GM18505 (cell line): ENCODE measurements around the gene QARS1.

Experiments used
- ATAC-seq: cut with Tn5 transposase; IDR thresholded peaks from one replicate; pipeline ENCODE4 v1.9.1; 2021; ENCODE audit not compliant: unreplicated experiment
- POLR2A ChIP-seq: IDR thresholded peaks from 4 replicates; pipeline ENCODE4 v1.6.1; 2011; ENCODE audit warnings: borderline replicate concordance; ENCODE audit not compliant: insufficient read depth, insufficient read length; ENCODE audit errors: extremely low read depth

Gene QARS1

DNA sequence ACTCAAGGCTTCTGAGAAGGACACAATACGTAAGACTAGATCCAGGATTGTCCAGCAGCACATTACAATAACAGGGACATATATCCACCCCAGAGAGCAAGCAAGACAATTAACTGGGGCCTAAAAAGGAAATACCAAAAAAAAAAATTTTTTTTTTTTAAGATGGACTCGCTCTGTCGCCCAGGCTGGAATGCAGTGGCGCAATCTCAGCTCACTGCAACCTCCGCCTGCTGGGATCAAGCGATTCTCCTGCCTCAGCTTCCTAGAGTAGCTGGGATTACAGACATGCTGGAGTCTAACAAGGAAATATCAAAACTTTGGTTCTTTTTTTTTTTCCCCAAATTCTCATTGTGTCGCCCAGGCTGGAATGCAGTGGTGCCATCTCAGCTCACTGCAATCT, 46.5 kb downstream of the QARS1 start:
- no peak for ATAC-seq
- no peak for TF ChIP-seq POLR2A

DNA sequence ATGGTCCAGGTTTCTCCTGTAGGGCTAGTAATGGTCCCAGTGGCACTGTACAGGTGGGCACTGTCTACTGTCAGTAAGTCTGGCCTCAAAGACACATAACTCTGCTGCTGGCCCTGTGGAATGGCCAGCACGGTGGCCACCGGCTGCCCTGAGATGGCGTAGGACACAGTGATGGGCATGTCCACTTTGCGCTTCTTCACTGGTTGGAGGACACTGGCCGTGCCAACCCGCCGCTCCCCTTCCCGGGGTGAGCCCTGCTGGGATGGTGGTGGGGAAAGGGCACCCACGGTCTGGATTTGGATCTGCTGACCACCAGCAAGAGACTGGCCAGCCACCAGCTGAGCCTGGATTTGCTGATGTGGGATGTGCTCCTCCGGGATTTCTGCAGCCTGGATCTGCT, 47.3 kb downstream of the QARS1 start:
- no peak for TF ChIP-seq POLR2A
- no peak for ATAC-seq

DNA sequence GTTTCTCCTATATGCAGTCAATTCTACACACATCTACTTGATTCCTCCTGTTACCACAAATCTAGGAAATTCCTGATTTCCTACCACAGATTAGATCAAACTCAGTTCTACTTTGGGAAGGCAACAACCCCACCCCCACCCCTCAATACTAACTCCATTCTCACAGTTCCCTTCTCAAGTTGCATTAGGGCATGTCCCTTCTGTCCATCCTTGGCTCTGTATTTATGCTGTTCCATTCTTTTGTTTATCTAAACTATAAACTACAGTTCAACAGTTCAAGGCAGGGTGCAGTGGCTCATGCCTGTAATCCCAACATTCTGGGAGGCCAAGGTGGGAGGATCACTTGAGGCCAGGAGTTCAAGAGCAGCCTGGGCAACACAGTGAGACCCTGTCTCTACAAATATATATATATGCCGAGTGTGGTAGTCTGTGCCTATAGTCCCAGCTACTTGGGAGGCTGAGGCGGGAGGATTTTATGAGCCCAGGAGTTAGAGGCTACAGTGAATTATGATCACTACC, 50.2 kb downstream of the QARS1 start:
- no peak for ATAC-seq
- TF ChIP-seq POLR2A, result no peak

DNA sequence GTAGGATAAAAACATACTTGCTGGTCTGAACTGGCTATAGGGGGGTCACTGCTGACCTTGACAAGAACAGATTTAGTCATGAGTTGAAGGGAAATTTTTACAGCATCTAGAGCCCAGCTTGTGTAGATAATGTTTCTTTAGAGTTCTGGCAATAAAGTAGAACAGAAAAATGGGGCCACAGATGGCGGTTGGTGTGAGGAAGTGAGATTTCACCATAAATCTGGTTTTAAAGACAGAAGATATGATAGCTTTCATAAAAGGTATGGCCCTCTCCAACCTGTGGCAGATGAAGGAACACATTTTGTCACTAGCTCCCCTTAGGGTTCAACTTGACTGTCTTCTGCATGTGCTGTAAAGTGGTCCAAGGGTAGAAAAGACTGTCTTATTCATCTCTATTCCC, 51.0 kb downstream of the QARS1 start:
- no peak for ATAC-seq
- no peak for TF ChIP-seq POLR2A
